Transverse colon (tissue), 4 donors: ENCODE data around the gene PBLD. TPM values are rescaled to one million over a fixed set of nuclear protein-coding genes. Genes with fewer than 3 reads are reported as not detected.

Experiments
- DNase-seq: peaks from one replicate; pipeline ENCODE4 v3.0.0-alpha.2; 2019
- H3K27ac ChIP-seq, 4 donors: fragments of 200-600 bp; sonication (generic); 2 replicates each; pipeline ENCODE4 v1.5.1; 2016 to 2018; ENCODE audit warnings: inconsistent platforms in 4 of 4
- H3K27me3 ChIP-seq: fragments of 200-600 bp; sonication (generic); 2 replicates; pipeline ENCODE4 v1.5.1; 2017; ENCODE audit warnings: inconsistent platforms
- H3K36me3 ChIP-seq, 4 donors: fragments of 200-600 bp; sonication (generic); 2 replicates each; pipeline ENCODE4 v1.5.1; 2017 to 2019; ENCODE audit warnings: inconsistent platforms in 4 of 4
- H3K4me1 ChIP-seq, 4 donors: fragments of 200-600 bp; sonication (generic); 2 replicates each; pipeline ENCODE4 v1.5.1; 2017 to 2020; ENCODE audit warnings: inconsistent platforms in 4 of 4
- H3K4me3 ChIP-seq, 4 donors: fragments of 200-600 bp; sonication (generic); 1 replicate in 1 of 4; 2 replicates in 3 of 4; pipeline versions ENCODE4 v1.5.1 to v1.6.1; 2017 to 2019; ENCODE audit warnings: inconsistent platforms in 4 of 4
- H3K9me3 ChIP-seq, 2 donors: fragments of 200-600 bp; sonication (generic); 2 replicates each; pipeline ENCODE4 v1.5.1; 2017 to 2019; ENCODE audit warnings: inconsistent platforms in 2 of 2
- CTCF ChIP-seq, 5 experiments: fragments of 200-600 bp in 3 of 5; fragments of 450-650 bp in 2 of 5; sonication (generic) in 3 of 5; IDR thresholded peaks; 1 replicate in 2 of 5; 2 replicates in 3 of 5; pipeline ENCODE4 v1.5.1; 2016 to 2017; ENCODE audit warnings: antibody characterized with exemption in 5 of 5, inconsistent platforms in 3 of 5, mild to moderate bottlenecking in 2 of 5, moderate library complexity in 1 of 5
- EP300 ChIP-seq: sonication (generic); formaldehyde crosslinking; IDR thresholded peaks from one replicate; pipeline ENCODE4 v1.6.1; 2017; ENCODE audit warnings: antibody characterized with exemption, low read depth
- POLR2A ChIP-seq: fragments of 450-650 bp; IDR thresholded peaks from one replicate; pipeline ENCODE4 v1.6.1; 2016; ENCODE audit warnings: antibody characterized with exemption, mild to moderate bottlenecking, moderate library complexity
- POLR2AphosphoS5 ChIP-seq, 3 donors: sonication (generic); formaldehyde crosslinking; IDR thresholded peaks; one replicate each; pipeline ENCODE4 v1.6.1; 2016; ENCODE audit warnings: antibody characterized with exemption in 3 of 3
- WGBS, 2 donors: methylation state at CpG; one replicate each; pipeline ENCODE4 v1.1.5; 2018; ENCODE audit warnings: low coverage in 1 of 2; 5-methylcytosine and 5-hydroxymethylcytosine counted together
- in situ Hi-C, 4 donors: fragments of 200-750 bp; cut with MboI; loops; one replicate each; pipeline versions ENCODE4 v1.15.0 to v1.15.1; 2017; ENCODE audit warnings: low sequenced_read_pairs in 3 of 4, low pct_ligation_motif_present in 1 of 4, low pct_unique_long_range_greater_than_20kb in 1 of 4
- intact Hi-C: fragments of 100-400 bp; cut with DNase I; formaldehyde crosslinking; loops from one replicate; pipeline ENCODE4 v1.15.1; 2023; ENCODE audit warnings: low total_unique reads
- total RNA-seq, 4 donors: library from RNA; depleted of rRNA; stranded (reverse); fragments of >200 nt; gene quantifications; one replicate each; pipeline ENCODE4 v1.1.0, GENCODE V29; 2016

Gene PBLD
- total RNA-seq, 4 donors from 2014 or later: 63.9 to 130 (median 76.5) TPM

- intact Hi-C loops (no loop called here), in situ Hi-C loops (no loop called here)
- peak overlapping the region; percentile 4 to 90 (median 82) for H3K4me3 ChIP-seq
- no peaks in the 10 kb centered on the region for H3K27me3 ChIP-seq
- H3K27ac ChIP-seq: peak overlapping the region in 3 of 4 donors; percentile 28 to 99 (median 96)
- no peaks in the 10 kb centered on the region for H3K9me3 ChIP-seq
- peaks cover 8 to 66% (median 37%) of the 10 kb centered on the region in 4 donors for H3K4me1 ChIP-seq
- no peak for TF ChIP-seq EP300
- no peak for TF ChIP-seq CTCF (IDR thresholded peaks at IDR 0.05)
- no peak for TF ChIP-seq POLR2AphosphoS5 (IDR thresholded peaks at IDR 0.05)
- TF ChIP-seq POLR2A: no peak
- H3K36me3 ChIP-seq: peaks cover 0 to 16% (median 8%) of the 10 kb centered on the region in 4 donors
- WGBS, 2 donors: 1 to 2% methylated on average over 8 of the region's 8 CpGs
- DNase-seq: no peak
These were observed 2.1 kb upstream of the PBLD start for GRCh38 chr10:68334672-68335467.

- H3K4me3 ChIP-seq: peak overlapping the region; percentile 73 to 98 (median 90)
- peak overlapping the region; percentile 96 to 99 (median 98) for H3K27ac ChIP-seq
- in situ Hi-C loops (no loop called here), intact Hi-C loops (no loop called here)
- no peaks in the 10 kb centered on the region for H3K9me3 ChIP-seq
- TF ChIP-seq POLR2AphosphoS5 (IDR thresholded peaks at IDR 0.05) (no peak), EP300 (no peak), POLR2A (no peak), CTCF (IDR thresholded peaks at IDR 0.05) (no peak)
- WGBS, 2 donors: 0 to 4% methylated on average over 9 to 10 of the region's 10 CpGs
- no peaks in the 10 kb centered on the region for H3K27me3 ChIP-seq
- peaks cover 10 to 72% (median 46%) of the 10 kb centered on the region in 4 donors for H3K4me1 ChIP-seq
- DNase-seq: no peak
- peaks cover 0 to 5% (median 2%) of the 10 kb centered on the region in 4 donors for H3K36me3 ChIP-seq
These were observed 1.0 kb upstream of the PBLD start for GRCh38 chr10:68333440-68334431.

- DNase-seq: no peak
- no peak for TF ChIP-seq CTCF (IDR thresholded peaks at IDR 0.05)
- TF ChIP-seq POLR2A: no peak
- TF ChIP-seq POLR2AphosphoS5 (IDR thresholded peaks at IDR 0.05): no peak
- no peak for TF ChIP-seq EP300
- Histone ChIP-seq H3K4me3 (peak overlapping the region; percentile 73 to 98 (median 90)), H3K27me3 (no peaks in the 10 kb centered on the region), H3K4me1 (peaks cover 17 to 72% (median 52%) of the 10 kb centered on the region in 4 donors), H3K9me3 (no peaks in the 10 kb centered on the region), H3K27ac (peak overlapping the region; percentile 96 to 99 (median 98)), H3K36me3 (no peaks in the 10 kb centered on the region)
- intact Hi-C loops (no loop called here), in situ Hi-C loops (no loop called here)
- WGBS, 2 donors: 0 to 1% methylated on average over 10 of the region's 10 CpGs
These were observed 299 bp upstream of the PBLD start for GRCh38 chr10:68333058-68333395.
